Spleen (tissue), 11 donors: ENCODE measurements around the gene GLTPD2. TPM values are rescaled to one million over a fixed set of nuclear protein-coding genes. Genes with fewer than 3 reads are reported as not detected.

ENCODE experiments used
- DNase-seq: peaks from one replicate; pipeline ENCODE4 v3.0.0-alpha.2; 2020
- H3K27ac ChIP-seq, 8 donors: fragments of 200-600 bp; sonication (generic) in 7 of 8; 1 replicate in 4 of 8; 2 replicates in 4 of 8; pipeline versions ENCODE4 v1.5.0 to v1.8.0; 2016 to 2021; ENCODE audit warnings: inconsistent platforms in 4 of 8, mild to moderate bottlenecking in 4 of 8, moderate library complexity in 1 of 8
- H3K27me3 ChIP-seq, 7 donors: fragments of 200-600 bp; sonication (generic) in 6 of 7; replicated peaks in 1 of 7; 1 replicate in 4 of 7; 2 replicates in 3 of 7; pipeline versions ENCODE4 v1.5.0 to v1.8.0; 2016 to 2021; ENCODE audit warnings: inconsistent platforms in 3 of 7, mild to moderate bottlenecking in 1 of 7
- H3K36me3 ChIP-seq, 6 donors: fragments of 200-600 bp; sonication (generic) in 5 of 6; 1 replicate in 4 of 6; 2 replicates in 2 of 6; pipeline versions ENCODE4 v1.5.0 to v1.8.0; 2016 to 2021; ENCODE audit warnings: inconsistent platforms in 2 of 6
- H3K4me1 ChIP-seq, 6 donors: fragments of 200-600 bp; sonication (generic) in 5 of 6; 1 replicate in 3 of 6; 2 replicates in 3 of 6; pipeline versions ENCODE4 v1.5.0 to v1.8.0; 2016 to 2021; ENCODE audit warnings: inconsistent platforms in 3 of 6
- H3K4me3 ChIP-seq, 8 donors: fragments of 200-600 bp; sonication (generic) in 7 of 8; 1 replicate in 4 of 8; 2 replicates in 4 of 8; pipeline versions ENCODE4 v1.5.0 to v1.8.0; 2016 to 2021; ENCODE audit warnings: inconsistent platforms in 4 of 8, mild to moderate bottlenecking in 4 of 8, moderate library complexity in 2 of 8
- H3K9me3 ChIP-seq, 8 donors: fragments of 200-600 bp; sonication (generic) in 7 of 8; 1 replicate in 4 of 8; 2 replicates in 4 of 8; pipeline versions ENCODE4 v1.5.0 to v1.8.0; 2016 to 2021; ENCODE audit warnings: inconsistent platforms in 4 of 8
- CTCF ChIP-seq, 11 experiments: fragments of 200-600 bp in 7 of 11; fragments of 450-650 bp in 4 of 11; sonication (generic) in 4 of 11; IDR thresholded peaks in 8 of 11; conservative IDR thresholded peaks in 3 of 11; 1 replicate in 7 of 11; 2 replicates in 4 of 11; pipeline versions ENCODE4 v1.4.0 to v1.8.0; 2016 to 2021; ENCODE audit warnings: antibody characterized with exemption in 11 of 11, inconsistent platforms in 4 of 11, mild to moderate bottlenecking in 1 of 11
- POLR2A ChIP-seq, 3 donors: fragments of 450-650 bp; IDR thresholded peaks; one replicate each; pipeline ENCODE4 v1.5.1; 2017; ENCODE audit warnings: antibody characterized with exemption in 3 of 3, mild to moderate bottlenecking in 1 of 3
- POLR2AphosphoS5 ChIP-seq, 3 donors: sonication (generic); formaldehyde crosslinking; IDR thresholded peaks; one replicate each; pipeline ENCODE4 v1.5.1; 2017; ENCODE audit warnings: antibody characterized with exemption in 3 of 3
- WGBS, 5 donors: extraction: QIAGEN DNeasy Blood & Tissue Kit in 3 of 5; methylation state at CpG; one replicate each; pipeline versions ENCODE4 v1.1.5 to v1.1.7; 2013 to 2018; 5-methylcytosine and 5-hydroxymethylcytosine counted together
- intact Hi-C: fragments of 100-400 bp; cut with DNase I; formaldehyde crosslinking; loops from one replicate; pipeline ENCODE4 v1.15.0; 2023; ENCODE audit warnings: low total_unique reads
- polyA plus RNA-seq, 3 donors: library from polyadenylated mRNA; stranded (reverse); fragments of 200-250 nt; gene quantifications; one replicate each; pipeline ENCODE4 v1.2.1, GENCODE V29; 2013
- total RNA-seq, 7 donors: library from RNA; depleted of rRNA in 3 of 7; stranded (reverse); fragments of >200 nt in 3 of 7; fragmentation: NEBNext Ultra II Directional in 4 of 7; extraction: Animal tissue kit (Norgen Biotek cat#: 25700) in 4 of 7; gene quantifications; one replicate each; pipeline versions ENCODE4 v1.1.0 to v1.2.1, GENCODE V29; 2016 to 2021
- donor health status: healthy with polysubstance abuse.
- donor health status: DM: no; HTN: no; CAD: no; lungs with moderate emphysema.
- donor health status: DM: no; HTN: no; CAD: no.
- donor health status: Bipolar disorder and iron deficiency.
- donor health status: healthy.
- donor health status: DM: no; HTN: no; CAD: no.
- donor health status: DM: yes; HTN: yes; CAD: no.

The GLTPD2 gene
- total and polyA plus RNA-seq, 10 donors, result 0.06 TPM; not detected in 9

GRCh38 chr17:4740584-4740983 lies 48.2 kb upstream of the GLTPD2 start:
- H3K27ac ChIP-seq, result peak overlapping the region in 1 of 8 donors; percentile 87
- 91 to 97% (median 94%) methylated on average over 7 to 8 of the region's 8 CpGs for WGBS, 5 donors
- H3K4me3 ChIP-seq, result peak overlapping the region in 2 of 8 donors; percentile 87 to 91
- H3K9me3 ChIP-seq, result no peaks in the 10 kb centered on the region
- no peaks in the 10 kb centered on the region for H3K36me3 ChIP-seq
- H3K27me3 ChIP-seq, result peaks cover 0 to 57% (median 3%) of the 10 kb centered on the region in 7 donors
- H3K4me1 ChIP-seq, result peaks cover 5 to 59% (median 27%) of the 10 kb centered on the region in 6 donors
- intact Hi-C loops, result no loop called here
- no peak for DNase-seq
- TF ChIP-seq POLR2AphosphoS5 (IDR thresholded peaks at IDR 0.05) (no peak), CTCF (IDR thresholded peaks at IDR 0.05 in 8 of 11, conservative IDR thresholded peaks at IDR 0.05 in 3 of 11) (no peak), POLR2A (IDR thresholded peaks at IDR 0.05) (no peak)

DNA sequence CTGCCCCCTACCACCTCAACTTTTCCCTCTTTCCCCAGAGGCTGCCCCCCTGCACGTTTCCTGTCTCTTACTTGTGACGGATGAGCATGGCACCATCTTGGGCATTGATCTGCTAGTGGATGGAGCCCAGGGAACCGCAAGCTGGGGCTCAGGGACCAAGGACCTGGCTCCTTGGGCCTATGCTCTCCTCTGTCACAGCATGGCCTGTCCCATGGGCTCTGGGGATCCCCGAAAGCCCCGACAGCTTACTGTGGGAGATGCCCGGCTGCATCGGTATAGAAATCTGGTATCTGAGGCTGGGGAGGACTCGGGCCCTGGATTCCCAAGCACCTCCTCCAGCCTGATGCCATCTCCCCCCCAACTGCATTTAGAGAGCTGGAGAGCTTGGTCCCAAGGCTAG lies 47.2 kb upstream of the GLTPD2 start:
- Histone ChIP-seq H3K4me1 (peaks cover 3 to 54% (median 26%) of the 10 kb centered on the region in 6 donors), H3K9me3 (no peaks in the 10 kb centered on the region), H3K27me3 (peaks cover 0 to 63% (median 3%) of the 10 kb centered on the region in 7 donors), H3K4me3 (no peak overlapping the region), H3K27ac (no peak overlapping the region), H3K36me3 (no peaks in the 10 kb centered on the region)
- no peak for DNase-seq
- TF ChIP-seq POLR2A (IDR thresholded peaks at IDR 0.05) (no peak), POLR2AphosphoS5 (IDR thresholded peaks at IDR 0.05) (no peak), CTCF (IDR thresholded peaks at IDR 0.05 in 8 of 11, conservative IDR thresholded peaks at IDR 0.05 in 3 of 11) (no peak)
- WGBS, 5 donors, result 89 to 98% (median 94%) methylated on average over 3 to 8 of the region's 8 CpGs
- intact Hi-C loops, result no loop called here

DNA sequence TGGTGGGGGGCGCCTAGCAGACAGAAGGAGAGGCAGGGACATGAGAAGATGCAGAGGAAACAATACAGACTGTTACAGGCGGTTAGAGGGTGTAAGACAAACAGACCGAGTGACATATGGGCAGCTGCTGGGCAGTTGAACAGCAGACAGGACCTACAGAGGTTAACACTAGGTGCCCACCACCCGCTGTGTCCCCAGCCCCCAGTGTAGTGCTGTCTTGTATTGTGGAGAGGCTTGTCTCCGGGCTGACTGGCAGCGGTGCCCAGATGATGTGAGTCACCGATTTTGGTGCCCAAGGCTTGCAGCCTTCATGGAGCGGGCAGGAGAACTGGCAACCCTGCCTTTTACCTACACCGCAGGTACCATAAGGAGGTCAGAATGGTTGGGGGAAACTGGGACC lies 46.6 kb upstream of the GLTPD2 start:
- Histone ChIP-seq H3K27me3 (peaks cover 0 to 65% (median 3%) of the 10 kb centered on the region in 7 donors), H3K9me3 (no peaks in the 10 kb centered on the region), H3K4me3 (no peak overlapping the region), H3K27ac (no peak overlapping the region), H3K4me1 (peaks cover 0 to 50% (median 24%) of the 10 kb centered on the region in 6 donors), H3K36me3 (no peaks in the 10 kb centered on the region)
- 90 to 96% (median 93%) methylated on average over 9 of the region's 9 CpGs for WGBS, 5 donors
- intact Hi-C loops, result no loop called here
- DNase-seq, result no peak
- no peak for TF ChIP-seq POLR2A (IDR thresholded peaks at IDR 0.05)
- TF ChIP-seq CTCF (IDR thresholded peaks at IDR 0.05 in 8 of 11, conservative IDR thresholded peaks at IDR 0.05 in 3 of 11), result no peak
- TF ChIP-seq POLR2AphosphoS5 (IDR thresholded peaks at IDR 0.05), result no peak

DNA sequence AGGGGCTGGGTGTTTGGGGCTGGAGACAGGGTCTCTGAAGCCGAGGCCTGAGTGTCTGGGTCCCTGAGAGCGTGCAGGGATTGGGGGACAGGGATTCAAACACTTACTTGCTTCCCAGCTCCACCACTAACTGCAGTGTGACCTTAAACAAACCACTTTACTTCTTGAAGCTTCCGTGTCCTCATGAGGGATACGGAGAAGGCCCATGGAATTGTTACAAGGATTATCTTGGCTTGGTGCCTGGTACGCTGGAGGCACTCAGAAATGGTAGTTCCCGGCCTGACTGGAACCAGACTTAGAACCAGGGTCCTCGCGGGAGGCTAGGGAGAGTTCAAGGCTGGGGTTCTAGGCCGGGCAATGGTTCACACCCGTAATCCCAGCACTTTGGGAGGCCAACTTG lies 46.1 kb upstream of the GLTPD2 start:
- DNase-seq, result no peak
- Histone ChIP-seq H3K4me1 (peaks cover 2 to 50% (median 27%) of the 10 kb centered on the region in 6 donors), H3K27me3 (peaks cover 0 to 65% (median 3%) of the 10 kb centered on the region in 7 donors), H3K4me3 (no peak overlapping the region), H3K9me3 (no peaks in the 10 kb centered on the region), H3K36me3 (no peaks in the 10 kb centered on the region), H3K27ac (no peak overlapping the region)
- WGBS, 5 donors, result 87 to 90% (median 88%) methylated on average over 9 to 10 of the region's 10 CpGs
- TF ChIP-seq CTCF (IDR thresholded peaks at IDR 0.05 in 8 of 11, conservative IDR thresholded peaks at IDR 0.05 in 3 of 11), result no peak
- TF ChIP-seq POLR2A (IDR thresholded peaks at IDR 0.05), result no peak
- no peak for TF ChIP-seq POLR2AphosphoS5 (IDR thresholded peaks at IDR 0.05)
- intact Hi-C loops, result no loop called here
